Measurements from ENCODE around the gene CHI3L1.

CHI3L1 gene

GRCh38 chr1:203199002-203199401 lies 12.5 kb upstream of the CHI3L1 start:
- no peak overlapping the region for H3K4me3 ChIP-seq (ENCODE audit: low read length)
- no peak for TF ChIP-seq ZNF274 (IDR thresholded peaks at IDR 0.05; ENCODE audit: low read depth, low read length)

GRCh38 chr1:203197625-203198024 lies 11.1 kb upstream of the CHI3L1 start:
- no peak overlapping the region for H3K4me3 ChIP-seq (ENCODE audit: low read length)
- no peak for TF ChIP-seq ZNF274 (IDR thresholded peaks at IDR 0.05; ENCODE audit: low read depth, low read length)

GRCh38 chr1:203196371-203196770 lies 9.9 kb upstream of the CHI3L1 start:
- TF ChIP-seq ZNF274 (IDR thresholded peaks at IDR 0.05; ENCODE audit: low read depth, low read length), result no peak
- no peak overlapping the region for H3K4me3 ChIP-seq (ENCODE audit: low read length)

GRCh38 chr1:203190949-203191348 lies 4.4 kb upstream of the CHI3L1 start:
- H3K4me3 ChIP-seq (ENCODE audit: low read length), result no peak overlapping the region
- TF ChIP-seq ZNF274 (IDR thresholded peaks at IDR 0.05; ENCODE audit: low read depth, low read length), result no peak

- no peak overlapping the region for H3K4me3 ChIP-seq (ENCODE audit: low read length)
- TF ChIP-seq ZNF274 (IDR thresholded peaks at IDR 0.05; ENCODE audit: low read depth, low read length), result no peak
Measured at GRCh38 chr1:203189951-203190352, 3.4 kb upstream of the CHI3L1 start.

- TF ChIP-seq ZNF274 (IDR thresholded peaks at IDR 0.05; ENCODE audit: low read depth, low read length), result no peak
- no peak overlapping the region for H3K4me3 ChIP-seq (ENCODE audit: low read length)
Measured at GRCh38 chr1:203188686-203189232, 2.3 kb upstream of the CHI3L1 start.

- H3K4me3 ChIP-seq (ENCODE audit: low read length), result no peak overlapping the region
- TF ChIP-seq ZNF274 (IDR thresholded peaks at IDR 0.05; ENCODE audit: low read depth, low read length), result no peak
Measured at GRCh38 chr1:203187689-203188264, 1.3 kb upstream of the CHI3L1 start.

- H3K4me3 ChIP-seq (ENCODE audit: low read length), result no peak overlapping the region
- no peak for TF ChIP-seq ZNF274 (IDR thresholded peaks at IDR 0.05; ENCODE audit: low read depth, low read length)
Measured at GRCh38 chr1:203187304-203187685, 791 bp upstream of the CHI3L1 start.

- no peak for TF ChIP-seq ZNF274 (IDR thresholded peaks at IDR 0.05; ENCODE audit: low read depth, low read length)
- H3K4me3 ChIP-seq (ENCODE audit: low read length), result no peak overlapping the region
Measured at GRCh38 chr1:203186091-203186445, 436 bp downstream of the CHI3L1 start.

GRCh38 chr1:203185585-203185984 lies 919 bp downstream of the CHI3L1 start:
- TF ChIP-seq ZNF274 (IDR thresholded peaks at IDR 0.05; ENCODE audit: low read depth, low read length), result no peak
- no peak overlapping the region for H3K4me3 ChIP-seq (ENCODE audit: low read length)

GRCh38 chr1:203185061-203185461 lies 1.4 kb downstream of the CHI3L1 start:
- no peak for TF ChIP-seq ZNF274 (IDR thresholded peaks at IDR 0.05; ENCODE audit: low read depth, low read length)
- H3K4me3 ChIP-seq (ENCODE audit: low read length), result no peak overlapping the region

GRCh38 chr1:203184467-203184866 lies 2.0 kb downstream of the CHI3L1 start:
- no peak overlapping the region for H3K4me3 ChIP-seq (ENCODE audit: low read length)

GRCh38 chr1:203183828-203184227 lies 2.7 kb downstream of the CHI3L1 start:
- H3K4me3 ChIP-seq (ENCODE audit: low read length), result no peak overlapping the region
- no peak for TF ChIP-seq ZNF274 (IDR thresholded peaks at IDR 0.05; ENCODE audit: low read depth, low read length)

More at GRCh38 chr1:203184467-203184866, 2.0 kb downstream of the CHI3L1 start:
- TF ChIP-seq ZNF274 (IDR thresholded peaks at IDR 0.05; ENCODE audit: low read depth, low read length), result no peak

GRCh38 chr1:203182387-203182953 lies 4.0 kb downstream of the CHI3L1 start:
- H3K4me3 ChIP-seq (ENCODE audit: low read length), result no peak overlapping the region
- TF ChIP-seq ZNF274 (IDR thresholded peaks at IDR 0.05; ENCODE audit: low read depth, low read length), result no peak

- no peak for TF ChIP-seq ZNF274 (IDR thresholded peaks at IDR 0.05; ENCODE audit: low read depth, low read length)
- no peak overlapping the region for H3K4me3 ChIP-seq (ENCODE audit: low read length)
Measured at GRCh38 chr1:203181586-203182386, 4.7 kb downstream of the CHI3L1 start.
